GM12865 (cell line): ENCODE data around the gene FUT6.
"Not testable (repeated sequence)": the region's sequence is repeated elsewhere in the genome, so short reads cannot be mapped to it uniquely, and the experiment has no call there.

Source experiments
- DNase-seq: peaks from one replicate; pipeline ENCODE4 v3.0.0; 2010; ENCODE audit warnings: low read depth
- H3K4me3 ChIP-seq: 2 replicates; pipeline ENCODE4 v1.5.1; 2011; ENCODE audit warnings: mild to moderate bottlenecking, low read depth, low read length, control low read depth
- TF ChIP-seq, protein P1 (sequence below): IDR thresholded peaks from 2 replicates; pipeline ENCODE4 v1.5.1; 2011; ENCODE audit warnings: low read length, control low read depth, low read depth, inconsistent platforms; ENCODE audit not compliant: insufficient read depth; ENCODE audit errors: missing control alignments

Gene FUT6

DNA sequence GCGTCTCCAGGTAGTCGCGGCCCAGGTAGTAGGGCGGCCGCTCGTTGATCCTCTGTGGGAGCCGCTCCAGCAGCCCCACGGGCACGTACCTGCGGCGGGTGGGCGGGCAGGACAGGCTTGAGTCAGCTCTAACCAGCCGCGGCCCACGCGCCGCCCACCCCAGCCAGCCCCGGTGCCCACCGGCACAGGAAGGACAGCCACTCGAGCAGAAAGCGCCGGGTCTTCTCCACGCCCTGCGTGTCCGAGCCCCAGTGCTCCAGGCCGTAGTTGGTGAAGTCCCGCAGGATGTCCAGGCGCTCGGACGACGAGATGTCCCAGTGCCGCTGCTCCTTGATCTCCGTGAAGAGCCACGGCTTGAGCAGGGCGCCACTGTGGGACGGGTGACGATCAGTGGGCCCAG is 54.1 kb downstream of the FUT6 start:
- TF ChIP-seq, protein P1, sequence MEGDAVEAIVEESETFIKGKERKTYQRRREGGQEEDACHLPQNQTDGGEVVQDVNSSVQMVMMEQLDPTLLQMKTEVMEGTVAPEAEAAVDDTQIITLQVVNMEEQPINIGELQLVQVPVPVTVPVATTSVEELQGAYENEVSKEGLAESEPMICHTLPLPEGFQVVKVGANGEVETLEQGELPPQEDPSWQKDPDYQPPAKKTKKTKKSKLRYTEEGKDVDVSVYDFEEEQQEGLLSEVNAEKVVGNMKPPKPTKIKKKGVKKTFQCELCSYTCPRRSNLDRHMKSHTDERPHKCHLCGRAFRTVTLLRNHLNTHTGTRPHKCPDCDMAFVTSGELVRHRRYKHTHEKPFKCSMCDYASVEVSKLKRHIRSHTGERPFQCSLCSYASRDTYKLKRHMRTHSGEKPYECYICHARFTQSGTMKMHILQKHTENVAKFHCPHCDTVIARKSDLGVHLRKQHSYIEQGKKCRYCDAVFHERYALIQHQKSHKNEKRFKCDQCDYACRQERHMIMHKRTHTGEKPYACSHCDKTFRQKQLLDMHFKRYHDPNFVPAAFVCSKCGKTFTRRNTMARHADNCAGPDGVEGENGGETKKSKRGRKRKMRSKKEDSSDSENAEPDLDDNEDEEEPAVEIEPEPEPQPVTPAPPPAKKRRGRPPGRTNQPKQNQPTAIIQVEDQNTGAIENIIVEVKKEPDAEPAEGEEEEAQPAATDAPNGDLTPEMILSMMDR = no peak
- no peak overlapping the region for H3K4me3 ChIP-seq
- DNase-seq = no peak

DNA sequence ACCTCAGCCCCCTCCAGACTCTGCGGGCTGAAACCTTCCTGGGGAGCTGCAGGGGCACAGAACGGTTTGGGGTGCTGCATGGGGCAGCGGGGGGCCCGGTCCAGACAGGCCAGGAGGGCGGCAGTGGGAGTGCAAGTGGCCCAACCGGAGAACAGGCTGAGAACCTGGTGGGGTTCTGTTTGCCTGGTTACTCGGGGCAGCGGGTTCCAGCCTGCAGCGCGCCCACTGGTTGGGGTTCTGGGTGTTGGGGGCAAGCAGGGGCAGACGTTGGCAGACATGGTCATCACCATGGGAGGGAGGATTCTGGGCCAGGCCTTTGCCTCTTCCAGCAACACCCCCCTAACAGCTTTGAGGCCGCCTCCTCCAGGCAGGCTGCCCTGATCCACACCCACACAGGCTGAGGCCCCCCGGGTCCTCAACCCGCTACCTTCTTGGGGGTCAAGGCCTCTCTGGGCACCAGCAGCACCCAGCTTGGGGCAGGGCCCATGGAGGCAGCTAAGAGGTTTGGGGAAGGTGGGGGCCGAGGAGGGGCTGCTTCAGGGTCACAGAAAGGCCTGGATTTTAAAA is 54.8 kb downstream of the FUT6 start, which contains the start of gene PRR22:
PRR22 (minus strand) TSS at position 166 of the 567 bp plus-strand sequence; CDS start at position 80, 86 bp downstream.
- DNase-seq = no peak
- TF ChIP-seq, protein P1 = no peak
- no peak within 1 kb of the TSS for H3K4me3 ChIP-seq

DNA sequence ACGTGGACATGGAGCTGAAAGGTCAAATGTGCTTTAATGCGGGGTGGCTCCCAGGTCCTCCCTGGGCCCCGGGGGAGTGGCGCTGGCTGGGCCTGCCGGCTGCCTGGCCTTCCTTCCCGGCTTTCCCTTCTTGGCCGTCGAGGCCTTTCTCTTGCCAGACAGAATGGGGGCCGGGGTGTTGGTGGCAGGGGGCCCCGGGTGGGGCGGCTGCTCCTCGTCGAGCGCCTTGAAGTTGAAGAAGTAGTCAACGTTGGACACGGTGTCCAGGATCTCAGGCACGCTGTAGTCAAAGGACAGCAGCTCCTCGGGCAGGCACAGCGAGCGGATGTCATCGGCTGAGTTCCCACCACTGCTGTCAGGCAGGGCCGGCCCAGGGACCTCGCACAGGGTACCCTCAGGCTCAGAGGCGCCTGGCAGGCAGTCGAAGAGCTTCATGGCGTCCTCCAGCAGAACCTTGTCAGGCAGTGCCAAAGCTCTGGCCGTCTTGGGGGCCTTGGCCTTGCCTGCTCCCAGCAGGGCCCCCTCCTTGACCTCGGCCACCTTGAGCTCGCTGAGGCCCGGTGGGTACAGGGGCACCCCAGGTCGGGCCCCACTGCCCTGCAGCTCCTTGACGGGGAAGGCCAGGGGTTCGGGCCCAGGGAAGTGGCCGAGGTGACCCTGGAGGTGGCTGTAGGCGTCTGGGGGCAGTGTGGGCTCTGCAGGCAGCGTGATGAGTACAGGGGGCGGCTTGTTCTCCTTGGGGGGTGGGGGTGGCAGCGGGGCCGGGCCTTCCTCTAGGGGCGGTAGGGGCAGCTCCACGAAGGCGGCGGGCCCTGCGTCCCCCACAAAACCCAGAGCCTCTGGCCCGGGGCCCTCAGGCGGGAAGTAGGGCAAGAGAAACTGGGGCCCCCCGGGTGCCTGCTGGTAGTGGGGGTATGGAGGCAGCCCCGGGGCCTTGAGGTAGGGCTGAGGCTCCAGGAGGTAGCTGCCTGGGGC is 56.3 kb downstream of the FUT6 start:
- TF ChIP-seq, protein P1 = no peak
- DNase-seq = no peak
- no peak overlapping the region for H3K4me3 ChIP-seq

DNA sequence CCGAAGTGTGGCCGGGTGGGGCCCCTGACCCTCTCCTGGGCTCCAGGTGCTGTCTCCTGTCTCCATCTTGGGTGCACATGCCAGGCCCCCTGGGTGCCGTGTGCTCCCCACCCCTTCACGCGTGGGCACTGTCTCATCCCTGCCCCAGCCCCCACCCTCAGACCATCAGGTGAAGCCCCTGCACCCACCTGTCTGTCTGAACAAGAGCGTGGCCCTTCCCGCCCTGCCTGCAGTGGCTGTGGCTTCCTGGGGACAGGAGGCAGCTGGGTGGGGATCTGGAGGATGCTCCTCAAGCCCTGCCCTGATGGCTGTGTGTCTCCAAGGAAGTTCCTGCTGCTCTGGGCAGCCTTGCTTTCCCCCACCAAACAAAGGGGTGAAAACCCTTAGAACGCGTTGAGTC is 57.2 kb downstream of the FUT6 start:
- no peak overlapping the region for H3K4me3 ChIP-seq
- no peak for DNase-seq
- TF ChIP-seq, protein P1 = no peak

DNA sequence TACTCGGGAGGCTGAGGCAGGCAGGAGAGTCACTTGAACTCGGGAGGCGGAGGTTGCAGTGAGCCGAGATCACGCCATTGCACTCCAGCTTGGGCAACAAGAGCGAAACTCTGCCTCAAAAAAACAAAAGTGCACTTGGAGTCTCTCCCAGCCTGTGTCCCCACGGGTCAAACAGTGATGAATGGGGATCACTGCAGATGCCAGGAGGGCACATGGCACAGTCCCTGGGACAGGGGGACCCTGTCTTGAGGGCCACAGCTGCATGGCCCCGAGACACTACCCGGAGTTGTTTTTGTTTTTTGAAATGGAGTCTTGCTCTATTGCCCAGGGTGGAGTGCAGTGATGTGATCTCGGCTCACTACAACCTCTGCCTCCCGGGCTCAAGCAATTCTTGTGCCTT is 58.6 kb downstream of the FUT6 start:
- not testable (repeated sequence) for DNase-seq, H3K4me3 ChIP-seq
